Fibroblast of skin of left biceps (primary cell): ENCODE data around the gene FAM219A.

ENCODE experiments used
- DNase-seq, 2 experiments: peaks; one replicate each; pipeline ENCODE4 v3.0.0-alpha.2; 2013; ENCODE audit warnings: low read depth in 2 of 2

Gene FAM219A

DNA sequence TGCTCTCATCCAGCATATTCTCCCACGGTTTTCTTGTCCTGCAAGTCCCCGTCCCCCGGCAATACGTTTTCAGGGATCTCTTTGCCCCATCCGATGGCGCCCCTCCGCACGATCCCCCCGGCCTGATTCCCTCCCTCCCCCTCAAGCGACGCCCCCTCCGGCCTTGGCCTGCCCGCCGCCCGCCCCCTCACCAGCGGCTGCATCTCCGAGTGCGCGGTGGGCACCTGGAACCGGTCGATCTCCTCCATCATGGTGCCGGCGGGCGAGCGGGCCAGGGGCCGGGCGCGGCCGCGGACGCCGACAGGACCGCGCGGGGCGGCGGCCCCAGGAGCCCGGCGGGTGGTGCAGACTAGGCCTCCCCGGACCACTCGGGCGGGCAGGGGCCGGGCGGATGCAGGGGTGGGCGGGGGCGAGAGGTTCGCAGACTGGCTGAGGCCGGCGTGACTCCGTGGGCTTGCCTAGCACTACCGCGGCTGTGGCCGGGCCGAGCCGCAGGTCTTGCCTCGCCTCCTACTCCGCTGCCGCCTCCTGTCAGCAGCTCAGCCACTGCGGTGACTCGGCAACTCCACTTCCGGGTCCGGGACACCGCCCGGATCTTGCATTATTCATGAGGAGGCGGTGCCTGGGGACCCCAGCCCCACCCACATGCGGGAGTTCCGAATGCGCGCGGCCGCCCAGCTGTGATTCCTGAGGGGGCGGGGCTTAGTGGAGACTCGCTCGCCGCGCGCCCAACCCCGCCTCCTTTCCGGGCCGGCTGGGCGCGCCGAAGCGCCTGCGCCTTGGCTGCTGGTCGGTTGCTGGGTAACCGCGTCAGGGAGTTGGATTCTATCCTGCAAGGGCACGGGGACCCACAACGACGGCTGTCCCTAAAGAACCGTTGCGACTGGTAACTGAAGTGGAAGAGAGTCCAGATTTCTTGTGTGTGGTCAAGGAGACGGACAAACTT is at the start of gene FAM219A, which contains the start of gene DNAI1:
Gene FAM219A, minus strand, starts transcription at position 558 of the 946 bp plus-strand sequence. Its CDS starts 307 bp downstream, at position 251.
Gene DNAI1, plus strand, starts transcription at position 793 of the 946 bp plus-strand sequence. CDS start 201 bp downstream, outside the sequence.
- peak; percentile 94 for DNase-seq

- DNase-seq = no peak
These were observed 49.6 kb upstream of the FAM219A start for GRCh38 chr9:34507966-34508365.

GRCh38 chr9:34507556-34507955 is 49.2 kb upstream of the FAM219A start:
- no peak for DNase-seq

DNA sequence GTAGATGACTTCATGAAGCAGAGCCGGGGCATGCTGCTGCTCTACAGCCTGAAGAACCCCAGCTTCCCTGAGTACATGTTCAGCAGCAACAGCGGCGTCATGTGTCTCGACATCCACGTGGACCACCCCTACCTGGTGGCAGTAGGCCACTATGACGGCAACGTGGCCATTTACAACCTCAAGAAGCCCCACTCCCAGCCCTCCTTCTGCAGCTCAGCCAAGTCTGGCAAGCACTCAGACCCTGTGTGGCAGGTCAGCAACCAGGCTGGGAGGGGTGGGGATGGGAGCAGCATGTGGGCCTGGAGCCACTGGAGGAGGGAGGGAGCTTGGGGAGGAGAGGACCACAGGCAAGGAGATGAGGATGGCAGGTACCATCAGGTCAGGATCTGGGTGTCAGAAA is 48.3 kb upstream of the FAM219A start:
- DNase-seq = no peak

DNA sequence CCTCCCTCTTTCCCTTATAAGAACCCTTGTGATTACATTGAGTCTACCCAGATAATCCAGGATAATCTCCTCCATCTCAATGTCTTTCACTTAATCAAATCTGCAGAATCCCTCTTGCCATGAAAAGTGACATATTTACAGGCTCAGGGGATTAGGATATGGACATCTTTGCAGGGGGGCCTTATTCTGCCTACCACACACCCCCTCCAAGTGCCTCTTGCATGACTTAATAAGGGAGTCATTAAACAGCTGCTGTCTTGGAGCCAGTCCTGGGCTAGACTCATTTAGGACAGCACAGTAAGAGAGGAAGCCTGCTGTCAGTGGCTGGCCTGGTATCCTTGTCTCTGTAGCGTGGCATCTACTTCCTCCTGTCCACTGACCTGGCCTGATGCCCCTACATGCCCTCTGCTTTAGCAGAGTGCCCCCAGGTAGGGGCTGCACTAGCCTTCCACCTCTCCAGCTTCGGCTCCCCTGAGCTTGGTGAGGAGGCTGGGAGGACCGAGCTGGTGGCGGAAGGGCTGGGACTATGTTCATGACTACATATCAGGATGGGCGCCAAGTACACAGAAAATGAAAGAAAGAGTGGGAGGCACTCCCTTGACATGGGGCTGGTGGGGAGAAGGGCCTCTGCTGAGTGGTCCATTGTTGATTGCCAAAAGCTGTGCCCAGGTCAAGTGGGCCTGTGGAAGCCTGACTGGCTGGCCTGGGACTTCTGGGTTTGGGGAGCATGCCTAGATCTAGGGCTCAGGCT is 47.2 kb upstream of the FAM219A start:
- no peak for DNase-seq

GRCh38 chr9:34503406-34503805 is 45.0 kb upstream of the FAM219A start:
- no peak for DNase-seq

DNA sequence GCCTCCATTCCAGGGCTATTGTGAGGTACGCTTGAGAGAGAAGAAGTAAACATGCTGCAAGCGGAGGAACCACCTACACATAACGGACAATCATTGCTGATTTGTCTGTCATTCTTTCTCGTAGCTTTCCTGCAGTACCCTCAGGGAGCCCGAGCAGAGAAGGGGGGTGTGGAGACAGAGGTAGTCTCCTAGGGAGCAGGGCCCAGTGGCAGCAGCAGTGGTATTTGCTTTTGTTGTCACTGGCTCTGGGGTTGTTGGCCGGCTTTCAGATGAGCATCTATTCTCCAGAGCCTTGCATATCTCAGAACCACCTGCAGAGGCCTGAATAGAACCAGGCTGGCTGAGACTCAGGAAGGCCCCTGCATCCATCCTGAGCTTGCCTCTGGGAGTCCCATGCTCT is 44.5 kb upstream of the FAM219A start:
- DNase-seq = no peak

GRCh38 chr9:34502471-34502870 is 44.1 kb upstream of the FAM219A start:
- no peak for DNase-seq

GRCh38 chr9:34501889-34502425 is 43.6 kb upstream of the FAM219A start:
- DNase-seq = no peak

DNA sequence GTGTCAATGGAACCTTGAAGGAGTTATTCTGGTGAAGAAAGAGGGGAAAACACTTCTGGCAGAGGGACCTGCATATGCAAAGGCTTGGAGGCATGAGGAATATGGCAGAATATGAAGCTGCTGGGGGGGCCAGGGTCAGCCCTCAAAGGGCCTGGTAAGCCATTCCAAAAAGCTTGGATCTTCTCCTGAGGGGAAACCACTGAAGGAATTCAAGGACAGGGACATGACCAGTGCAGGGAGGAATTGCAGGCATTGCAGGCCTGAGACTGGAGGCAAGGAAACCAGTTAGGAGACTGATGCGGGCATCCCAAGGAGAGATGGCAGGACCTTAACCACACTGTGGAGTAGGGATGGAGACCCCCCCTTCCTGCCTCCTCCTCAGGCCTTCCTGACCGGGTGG is 43.0 kb upstream of the FAM219A start:
- DNase-seq = no peak

- no peak for DNase-seq
These were observed 42.4 kb upstream of the FAM219A start for GRCh38 chr9:34500623-34501267.

GRCh38 chr9:34499076-34499475 is 40.7 kb upstream of the FAM219A start:
- DNase-seq = no peak

DNA sequence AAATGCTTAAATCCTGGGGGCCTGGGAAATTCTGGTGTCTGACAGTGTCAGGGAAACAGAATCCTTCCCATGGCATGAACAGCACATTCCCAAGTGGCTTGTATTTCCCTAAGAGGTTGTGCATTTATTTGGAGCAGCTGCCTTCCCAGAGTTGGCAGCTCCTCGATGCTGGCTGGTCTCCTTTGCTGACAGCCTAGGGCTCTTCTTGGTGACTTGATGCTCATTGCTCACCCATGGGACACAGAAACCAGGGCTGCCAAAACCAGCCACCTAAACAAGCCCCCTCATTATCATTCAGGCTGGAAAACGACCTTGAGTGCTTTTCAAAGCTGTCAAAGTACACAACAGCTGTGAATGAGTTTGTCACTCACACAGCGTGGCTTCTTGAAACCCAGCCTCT is 40.2 kb upstream of the FAM219A start:
- DNase-seq = no peak

DNA sequence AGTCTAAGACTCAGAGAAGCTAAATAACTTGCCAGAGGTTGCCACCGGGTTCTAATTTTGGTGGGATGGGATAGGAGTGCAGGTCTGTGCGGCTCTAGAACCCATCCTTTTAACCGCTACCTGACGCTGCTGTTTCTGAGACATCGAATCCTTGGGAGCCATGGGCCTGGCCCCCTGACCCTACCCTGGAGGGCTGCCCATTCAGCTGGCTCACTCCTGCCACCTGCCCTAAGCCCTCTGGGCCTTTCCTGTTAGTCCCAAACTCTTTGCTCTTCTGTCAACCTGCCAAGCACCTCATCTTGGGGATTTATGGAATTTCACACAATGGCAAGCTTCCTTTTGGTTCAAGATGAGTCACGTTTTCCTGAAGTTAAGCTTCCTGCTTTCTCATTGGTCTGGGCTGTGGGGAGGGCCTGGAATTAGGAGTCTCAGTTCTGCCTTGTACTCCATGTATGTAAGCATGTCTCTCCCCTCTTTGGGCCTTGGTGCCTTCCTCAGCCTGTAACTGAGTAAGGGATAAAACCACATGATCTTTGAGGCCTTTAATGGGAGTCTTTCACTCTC is 37.9 kb upstream of the FAM219A start:
- no peak for DNase-seq

DNA sequence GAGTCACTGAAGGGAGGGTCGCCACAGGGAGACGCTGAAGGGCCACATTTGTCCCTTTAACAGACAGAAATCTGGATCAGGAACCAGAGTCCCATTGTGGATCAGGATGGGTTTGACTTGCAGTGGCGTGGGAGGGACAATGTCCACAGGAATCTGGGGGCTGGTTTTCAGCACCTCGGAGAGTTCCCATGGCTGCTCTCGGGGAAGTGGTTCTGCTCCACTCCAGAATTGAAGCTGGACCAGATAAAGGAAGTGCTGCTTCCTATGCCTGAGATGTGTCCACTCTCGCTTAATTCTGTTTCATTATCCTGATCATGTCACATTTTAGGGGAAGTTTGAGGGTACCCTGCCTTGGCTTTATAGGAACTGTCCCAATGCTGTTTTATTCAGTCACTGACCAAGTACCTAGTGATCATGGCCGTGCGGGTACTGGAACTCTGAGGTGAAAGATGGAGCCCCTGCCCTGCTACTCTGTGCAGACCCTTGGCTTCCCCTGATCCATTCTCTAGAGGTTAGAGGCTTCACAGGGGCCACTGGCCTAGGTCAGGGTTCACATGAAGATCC is 35.7 kb upstream of the FAM219A start:
- no peak for DNase-seq

DNA sequence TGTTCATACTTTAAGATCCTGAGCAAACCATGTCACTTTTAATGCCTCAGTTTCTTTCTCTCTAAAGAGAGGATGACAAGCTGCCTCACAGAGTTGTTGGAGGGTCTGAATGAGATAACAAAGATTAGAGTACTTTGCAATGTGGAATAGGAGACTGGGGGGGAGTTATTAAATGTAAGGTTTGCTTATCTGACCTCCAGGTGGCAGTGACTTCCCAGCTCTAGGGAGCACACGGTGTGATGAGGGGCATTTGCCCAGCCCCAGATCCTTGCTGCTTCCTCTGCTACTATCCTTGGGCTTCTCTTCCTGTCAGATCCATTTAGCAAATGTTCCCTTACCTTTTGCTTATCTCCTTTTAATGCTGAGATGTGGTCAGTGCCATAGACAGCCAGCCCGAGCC is 33.7 kb upstream of the FAM219A start:
- no peak for DNase-seq

GRCh38 chr9:34491596-34491995 is 33.2 kb upstream of the FAM219A start:
- DNase-seq = no peak

DNA sequence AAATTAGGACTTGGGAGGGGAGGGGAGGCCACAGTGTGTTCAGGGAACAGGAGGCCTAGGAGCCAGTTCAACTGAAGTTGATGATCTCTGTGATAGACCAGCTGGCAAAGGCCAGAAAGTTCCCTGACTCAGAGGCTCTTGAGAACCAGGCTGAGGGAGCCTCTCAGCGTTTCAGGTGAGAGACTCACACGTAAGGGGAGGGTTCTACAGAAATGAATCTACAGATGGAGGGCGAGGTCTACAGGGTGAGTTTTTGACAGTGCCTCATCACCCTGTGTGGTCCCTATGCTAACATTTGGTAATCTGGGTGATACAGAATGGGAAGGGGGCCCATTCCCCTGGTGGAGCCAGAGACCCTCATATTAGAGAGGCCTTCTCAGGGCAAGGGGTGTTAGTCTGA is 32.4 kb upstream of the FAM219A start:
- no peak for DNase-seq

DNA sequence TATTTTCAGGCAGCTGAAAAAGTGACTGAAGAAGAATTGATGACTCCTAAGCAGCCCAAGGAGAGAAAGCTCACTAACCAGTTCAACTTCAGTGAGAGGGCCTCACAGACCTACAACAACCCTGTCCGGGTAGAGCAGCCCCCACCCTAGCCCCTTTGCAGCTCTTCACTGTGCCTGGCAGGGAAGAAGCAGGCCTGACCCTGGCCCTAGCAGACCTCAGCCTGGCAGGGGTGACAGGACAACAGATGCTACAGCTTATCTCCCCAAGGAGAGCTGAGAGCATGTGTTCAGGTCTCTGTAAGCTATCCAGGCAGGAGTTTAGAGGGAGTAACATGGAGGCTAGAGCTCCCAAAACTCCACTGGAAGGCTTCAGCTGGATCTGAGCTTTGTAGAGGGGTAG is 32.0 kb upstream of the FAM219A start:
- no peak for DNase-seq

GRCh38 chr9:34486572-34486971 is 28.2 kb upstream of the FAM219A start:
- no peak for DNase-seq

DNA sequence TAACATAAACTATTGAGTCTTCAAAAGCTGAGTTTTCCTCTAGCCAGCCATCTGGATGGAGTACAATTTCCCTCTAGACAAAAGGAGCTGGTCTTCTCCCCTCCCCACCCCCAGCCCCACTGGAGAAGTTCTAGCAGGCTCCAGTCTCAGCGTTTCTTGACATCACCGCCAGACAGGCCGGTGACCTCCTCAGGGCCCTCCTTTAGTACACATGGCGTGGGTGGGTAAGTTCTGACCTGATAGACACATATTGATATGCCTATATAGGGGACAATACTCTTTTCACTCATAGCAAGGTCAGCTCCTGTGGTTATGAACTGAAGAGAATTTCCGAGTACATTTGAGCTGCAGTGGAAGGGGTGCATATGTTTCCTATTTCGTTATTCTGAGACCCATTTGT is 27.5 kb upstream of the FAM219A start:
- no peak for DNase-seq
